Ovary (tissue), 9 donors: Measurements from ENCODE around the gene ARHGAP28. TPM values are rescaled to one million over a fixed set of nuclear protein-coding genes. Genes with fewer than 3 reads are reported as not detected.

ENCODE experiments used
- DNase-seq, 5 donors: peaks; one replicate each; pipeline ENCODE4 v3.0.0-alpha.2; 2019 to 2020
- H3K27ac ChIP-seq, 2 donors: fragments of 200-600 bp; one replicate each; pipeline versions ENCODE4 v1.5.1 to v1.8.0; 2019 to 2022
- H3K27me3 ChIP-seq: fragments of 200-600 bp; one replicate; pipeline ENCODE4 v1.8.0; 2022
- H3K36me3 ChIP-seq: fragments of 200-600 bp; sonication (generic); one replicate; pipeline ENCODE4 v1.5.1; 2019
- H3K4me1 ChIP-seq: one replicate; pipeline ENCODE4 v1.8.1; 2013; ENCODE audit warnings: mild to moderate bottlenecking, moderate library complexity; ENCODE audit not compliant: insufficient read depth
- H3K4me3 ChIP-seq: fragments of 200-600 bp; sonication (generic); one replicate; pipeline ENCODE4 v1.5.1; 2017
- H3K9me3 ChIP-seq, 2 donors: fragments of 200-600 bp in 1 of 2; sonication (generic) in 1 of 2; one replicate each; pipeline versions ENCODE4 v1.5.1 to v1.8.1; 2013 to 2019; ENCODE audit warnings: mild to moderate bottlenecking in 1 of 2, moderate library complexity in 1 of 2
- EP300 ChIP-seq: sonication (generic); formaldehyde crosslinking; IDR thresholded peaks from one replicate; pipeline ENCODE4 v1.6.1; 2017; ENCODE audit warnings: antibody characterized with exemption
- POLR2A ChIP-seq: fragments of 450-650 bp; IDR thresholded peaks from one replicate; pipeline ENCODE4 v1.6.1; 2017; ENCODE audit warnings: antibody characterized with exemption, mild to moderate bottlenecking, moderate library complexity
- WGBS, 3 donors: extraction: QIAGEN DNeasy Blood & Tissue Kit in 1 of 3; methylation state at CpG; one replicate each; pipeline versions ENCODE4 v1.1.5 to v1.1.7; 2013 to 2017; 5-methylcytosine and 5-hydroxymethylcytosine counted together
- intact Hi-C, 4 donors: fragments of 100-400 bp; cut with DNase I; formaldehyde crosslinking; loops; one replicate each; pipeline versions ENCODE4 v1.11.0 to v1.15.1; 2022 to 2023
- polyA plus RNA-seq, 2 donors: library from polyadenylated mRNA; stranded (reverse); fragments of 200-250 nt in 1 of 2; fragments of 350-450 nt in 1 of 2; fragmentation: Illumina TruSeq in 1 of 2; extraction: RNeasy Lipid Tissue Mini Kit (QIAGEN cat#74804) in 1 of 2; gene quantifications; one replicate each; pipeline ENCODE4 v1.2.3, GENCODE V29; 2013 to 2014
- total RNA-seq, 7 donors: library from RNA; depleted of rRNA in 2 of 7; stranded (reverse); fragments of >200 nt in 2 of 7; fragmentation: NEBNext Ultra II Directional in 3 of 7; extraction: Animal tissue kit (Norgen Biotek cat#: 25700) in 3 of 7; gene quantifications; one replicate each; pipeline versions ENCODE4 v1.1.0 to v1.2.4, GENCODE V29; 2016 to 2023
- TF ChIP-seq, protein P1 (sequence below), 3 donors: fragments of 450-650 bp in 2 of 3; fragments of 200-600 bp in 1 of 3; IDR thresholded peaks; one replicate each; pipeline versions ENCODE4 v1.5.1 to v1.8.0; 2016 to 2022; ENCODE audit warnings: antibody characterized with exemption in 3 of 3, mild to moderate bottlenecking in 1 of 3
- donor health status: DM: no; HTN: no; CAD: no; lungs with moderate emphysema.
- donor health status: DM: no; HTN: no; CAD: no.
- donor health status: Bipolar disorder and iron deficiency.
- donor health status: DM: yes; HTN: yes; CAD: no.
- donor health status: DM: no; HTN: no; CAD: no.
- donor health status: DM: yes; HTN: yes; CAD: no.

Gene ARHGAP28
- total and polyA plus RNA-seq, 9 donors = 5.9 to 28.7 (median 16.9) TPM

DNA sequence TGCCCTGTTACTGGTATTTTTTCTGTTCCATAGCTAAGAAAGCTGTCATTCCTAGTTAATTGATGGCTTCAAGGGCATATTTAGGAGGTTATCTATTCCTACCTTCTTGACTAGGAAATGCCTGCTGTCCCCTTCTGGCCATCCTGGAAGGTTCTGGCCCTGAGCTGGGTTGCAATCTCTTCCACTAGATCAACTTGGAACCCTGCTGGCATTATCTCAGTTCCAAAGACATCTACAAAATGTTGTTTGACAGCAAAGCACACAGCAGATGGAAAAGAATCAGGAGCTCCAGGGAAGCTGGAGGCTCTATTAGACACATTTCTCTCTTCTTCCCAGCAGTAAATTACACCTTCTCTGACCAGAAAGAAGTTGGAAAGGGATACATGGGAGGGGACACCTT is 192.1 kb downstream of the ARHGAP28 start:
- Histone ChIP-seq H3K9me3 (no peaks in the 10 kb centered on the region), H3K4me1 (no peaks in the 10 kb centered on the region), H3K36me3 (no peaks in the 10 kb centered on the region), H3K27ac (no peak overlapping the region), H3K4me3 (no peak overlapping the region), H3K27me3 (no peaks in the 10 kb centered on the region)
- intact Hi-C loops = loop anchor here in 3 of 4 donors (5.0 to 10.0 kb wide), 3 partner anchors 251 to 256 kb away; no protein-coding TSS in a partner anchor
- no peak for DNase-seq
- no peak for TF ChIP-seq EP300
- TF ChIP-seq, protein P1, sequence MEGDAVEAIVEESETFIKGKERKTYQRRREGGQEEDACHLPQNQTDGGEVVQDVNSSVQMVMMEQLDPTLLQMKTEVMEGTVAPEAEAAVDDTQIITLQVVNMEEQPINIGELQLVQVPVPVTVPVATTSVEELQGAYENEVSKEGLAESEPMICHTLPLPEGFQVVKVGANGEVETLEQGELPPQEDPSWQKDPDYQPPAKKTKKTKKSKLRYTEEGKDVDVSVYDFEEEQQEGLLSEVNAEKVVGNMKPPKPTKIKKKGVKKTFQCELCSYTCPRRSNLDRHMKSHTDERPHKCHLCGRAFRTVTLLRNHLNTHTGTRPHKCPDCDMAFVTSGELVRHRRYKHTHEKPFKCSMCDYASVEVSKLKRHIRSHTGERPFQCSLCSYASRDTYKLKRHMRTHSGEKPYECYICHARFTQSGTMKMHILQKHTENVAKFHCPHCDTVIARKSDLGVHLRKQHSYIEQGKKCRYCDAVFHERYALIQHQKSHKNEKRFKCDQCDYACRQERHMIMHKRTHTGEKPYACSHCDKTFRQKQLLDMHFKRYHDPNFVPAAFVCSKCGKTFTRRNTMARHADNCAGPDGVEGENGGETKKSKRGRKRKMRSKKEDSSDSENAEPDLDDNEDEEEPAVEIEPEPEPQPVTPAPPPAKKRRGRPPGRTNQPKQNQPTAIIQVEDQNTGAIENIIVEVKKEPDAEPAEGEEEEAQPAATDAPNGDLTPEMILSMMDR (IDR thresholded peaks at IDR 0.05) = no peak
- no peak for TF ChIP-seq POLR2A

DNA sequence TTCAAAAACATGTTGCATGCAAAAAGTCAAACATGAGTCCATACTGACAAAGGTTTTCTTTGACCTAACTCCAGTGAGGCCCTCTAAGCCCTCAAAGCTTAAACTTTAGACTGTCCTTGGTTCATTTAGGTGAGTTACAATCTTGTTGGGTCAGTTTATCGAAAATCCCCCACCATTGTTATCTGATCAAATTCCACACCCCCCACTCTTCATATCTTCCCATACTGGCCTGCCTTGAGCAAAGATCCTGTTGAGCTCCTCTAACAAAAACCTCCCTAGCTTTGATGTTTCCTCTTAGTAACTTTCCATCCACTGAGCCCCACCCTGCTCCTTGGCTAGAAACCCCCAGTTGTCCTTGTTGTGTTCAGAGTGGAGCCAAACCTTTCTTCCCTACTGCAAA is 193.7 kb downstream of the ARHGAP28 start:
- H3K27ac ChIP-seq = no peak overlapping the region
- peaks cover 2% of the 10 kb centered on the region for H3K4me1 ChIP-seq
- no peak overlapping the region for H3K4me3 ChIP-seq
- H3K27me3 ChIP-seq = no peaks in the 10 kb centered on the region
- no peak for TF ChIP-seq EP300
- TF ChIP-seq POLR2A = no peak
- TF ChIP-seq, protein P1 (IDR thresholded peaks at IDR 0.05) = no peak
- WGBS, 3 donors = 84 to 92% (median 84%) methylated on average over 1 of the region's 1 CpG
- H3K36me3 ChIP-seq = no peaks in the 10 kb centered on the region
- H3K9me3 ChIP-seq = no peaks in the 10 kb centered on the region
- no peak for DNase-seq
- intact Hi-C loops = loop anchor here in 3 of 4 donors (5.0 to 10.0 kb wide), 3 partner anchors 249 to 254 kb away; no protein-coding TSS in a partner anchor

DNA sequence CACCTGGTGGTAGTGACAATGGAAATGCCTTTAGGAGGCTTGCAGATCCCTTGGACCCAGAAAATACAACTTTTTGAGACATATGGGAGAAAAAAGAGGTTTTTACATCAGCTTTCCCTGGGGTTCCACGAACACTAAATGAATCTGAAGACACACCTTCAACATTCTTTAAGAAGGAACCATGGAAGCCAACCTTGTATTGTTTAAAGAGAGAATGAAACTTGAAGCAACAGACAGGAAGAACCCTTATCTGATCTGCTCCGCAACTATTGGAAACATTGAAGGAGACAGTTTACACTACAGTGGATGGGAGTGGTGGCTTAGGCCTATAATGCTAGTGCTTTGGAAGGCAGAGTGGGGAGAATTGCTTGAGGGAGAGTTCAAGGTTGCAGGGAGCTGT is 197.6 kb downstream of the ARHGAP28 start:
- no peak overlapping the region for H3K27ac ChIP-seq
- no peaks in the 10 kb centered on the region for H3K9me3 ChIP-seq
- 57 to 64% (median 59%) methylated on average over 2 of the region's 2 CpGs for WGBS, 3 donors
- H3K4me3 ChIP-seq = no peak overlapping the region
- no peak for DNase-seq
- no peaks in the 10 kb centered on the region for H3K27me3 ChIP-seq
- H3K4me1 ChIP-seq = peaks cover 2% of the 10 kb centered on the region
- no peaks in the 10 kb centered on the region for H3K36me3 ChIP-seq
- TF ChIP-seq, protein P1 (IDR thresholded peaks at IDR 0.05) = no peak
- no peak for TF ChIP-seq EP300
- TF ChIP-seq POLR2A = no peak
- intact Hi-C loops = loop anchor here in 1 of 4 donors (10.0 kb wide), 1 partner anchor 248 kb away; no protein-coding TSS in a partner anchor

DNA sequence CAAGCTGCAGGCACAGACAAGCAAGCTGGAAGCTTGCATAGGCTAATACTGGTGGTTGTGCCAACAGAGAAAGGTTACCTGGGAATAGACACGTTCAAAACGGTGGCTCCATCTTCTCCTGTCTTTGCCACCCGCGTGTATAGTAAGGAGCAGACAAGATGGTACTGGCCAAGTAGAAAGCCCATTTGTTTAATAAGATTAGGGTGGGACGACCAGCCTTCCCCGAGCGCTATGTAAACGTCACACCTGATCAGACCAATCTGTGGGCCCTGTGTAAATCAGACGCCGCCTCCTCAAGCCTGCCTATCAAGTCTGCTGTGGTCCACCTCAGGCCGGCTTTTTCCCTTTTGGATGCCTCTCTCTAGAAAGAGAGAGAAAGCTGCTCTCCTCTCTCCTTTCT is 198.8 kb downstream of the ARHGAP28 start:
- Histone ChIP-seq H3K4me3 (no peak overlapping the region), H3K36me3 (no peaks in the 10 kb centered on the region), H3K27me3 (no peaks in the 10 kb centered on the region), H3K4me1 (peaks cover 2% of the 10 kb centered on the region), H3K27ac (no peak overlapping the region), H3K9me3 (no peaks in the 10 kb centered on the region)
- no peak for DNase-seq
- intact Hi-C loops = loop anchor here in 1 of 4 donors (10.0 kb wide), 1 partner anchor 246 kb away; no protein-coding TSS in a partner anchor
- no peak for TF ChIP-seq POLR2A
- TF ChIP-seq, protein P1 (IDR thresholded peaks at IDR 0.05) = no peak
- no peak for TF ChIP-seq EP300
- 84 to 86% (median 84%) methylated on average over 11 of the region's 11 CpGs for WGBS, 3 donors
